Right lobe of liver (tissue), 4 donors: ENCODE measurements around the gene STK35.

ENCODE experiments used
- CTCF ChIP-seq, 4 donors: fragments of 200-600 bp in 3 of 4; fragments of 450-650 bp in 1 of 4; IDR thresholded peaks; one replicate each; pipeline versions ENCODE4 v1.5.1 to v1.8.0; 2016 to 2022; ENCODE audit warnings: antibody characterized with exemption in 4 of 4, mild to moderate bottlenecking in 2 of 4
- POLR2A ChIP-seq: fragments of 450-650 bp; IDR thresholded peaks from one replicate; pipeline ENCODE4 v1.6.1; 2017; ENCODE audit warnings: antibody characterized with exemption, mild to moderate bottlenecking
- donor health status: DM: no; HTN: no; CAD: no.
- donor health status: DM: no; HTN: no; CAD: no.
- donor health status: DM: no; HTN: yes; CAD: no.

- no peak for TF ChIP-seq POLR2A
- no peak for TF ChIP-seq CTCF (IDR thresholded peaks at IDR 0.05)
Observed at GRCh38 chr20:2162823-2163166, 61.2 kb downstream of the STK35 start.
